HL-60/S4 treated with phorbol 12-myristate 13-acetate at 8.2 ng/mL for 4 days and 3 days (cell line): ENCODE data around the gene RPS21.

Source experiments
- in situ Hi-C: fragments of 300-500 bp; cut with MboI; formaldehyde crosslinking; loops from 2 replicates; pipeline ENCODE4 v1.15.0; 2022; ENCODE audit warnings: low sequenced_read_pairs

RPS21 gene

GRCh38 chr20:62376112-62377063, 10.5 kb upstream of the RPS21 start:
- in situ Hi-C loops = no loop called here

- in situ Hi-C loops = no loop called here
These were observed 9.8 kb upstream of the RPS21 start for GRCh38 chr20:62377064-62377461.

- in situ Hi-C loops = no loop called here
These were observed 9.2 kb upstream of the RPS21 start for GRCh38 chr20:62377615-62378178.

- in situ Hi-C loops = no loop called here
These were observed 8.7 kb upstream of the RPS21 start for GRCh38 chr20:62378215-62378614.

- in situ Hi-C loops = no loop called here
These were observed 5.6 kb upstream of the RPS21 start for GRCh38 chr20:62381202-62381797.

GRCh38 chr20:62381842-62382241, 5.1 kb upstream of the RPS21 start:
- in situ Hi-C loops = no loop called here

DNA sequence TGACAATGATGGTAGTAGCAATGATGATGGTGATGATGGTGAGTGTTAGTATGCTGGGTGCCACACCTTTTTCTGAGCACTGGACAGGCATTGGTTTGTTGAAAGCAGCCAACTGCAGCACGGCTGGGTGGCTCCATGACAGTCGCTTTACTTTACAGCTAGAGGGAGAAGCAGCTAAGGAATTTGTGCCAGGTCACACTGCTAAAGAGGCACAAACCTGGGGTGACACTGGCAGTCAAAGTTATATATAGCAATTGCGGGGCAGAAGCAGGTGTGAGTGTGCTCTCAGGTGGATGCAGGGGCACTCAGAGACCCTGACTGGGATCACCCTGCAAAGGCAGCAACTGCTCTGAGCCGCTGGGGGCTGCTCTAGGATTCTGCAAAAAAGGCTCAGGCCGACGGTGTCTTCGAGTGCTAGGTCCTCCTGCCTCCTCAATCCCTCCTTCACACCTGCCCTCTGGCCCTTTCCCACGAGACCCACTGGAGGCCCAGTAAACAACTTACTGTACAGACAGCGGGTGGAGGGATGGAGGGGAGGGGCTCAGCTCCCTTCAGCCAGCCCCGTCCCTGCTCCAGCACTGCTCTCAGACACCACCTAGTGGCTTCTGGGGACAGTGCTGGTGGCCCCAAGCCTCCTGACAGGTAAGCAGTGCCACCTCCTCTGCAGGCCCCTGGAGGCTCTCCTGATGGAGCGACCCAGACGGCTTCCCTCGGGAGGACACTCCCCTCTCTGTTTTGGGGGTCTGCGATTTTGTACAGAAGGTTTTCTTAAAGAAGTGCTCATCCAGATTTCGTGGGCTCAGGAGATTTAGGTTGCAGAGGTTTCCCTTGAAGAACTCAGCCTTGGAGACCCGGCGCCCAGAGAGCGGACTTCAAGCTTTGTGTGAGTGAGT, 4.4 kb upstream of the RPS21 start:
- in situ Hi-C loops = no loop called here

DNA sequence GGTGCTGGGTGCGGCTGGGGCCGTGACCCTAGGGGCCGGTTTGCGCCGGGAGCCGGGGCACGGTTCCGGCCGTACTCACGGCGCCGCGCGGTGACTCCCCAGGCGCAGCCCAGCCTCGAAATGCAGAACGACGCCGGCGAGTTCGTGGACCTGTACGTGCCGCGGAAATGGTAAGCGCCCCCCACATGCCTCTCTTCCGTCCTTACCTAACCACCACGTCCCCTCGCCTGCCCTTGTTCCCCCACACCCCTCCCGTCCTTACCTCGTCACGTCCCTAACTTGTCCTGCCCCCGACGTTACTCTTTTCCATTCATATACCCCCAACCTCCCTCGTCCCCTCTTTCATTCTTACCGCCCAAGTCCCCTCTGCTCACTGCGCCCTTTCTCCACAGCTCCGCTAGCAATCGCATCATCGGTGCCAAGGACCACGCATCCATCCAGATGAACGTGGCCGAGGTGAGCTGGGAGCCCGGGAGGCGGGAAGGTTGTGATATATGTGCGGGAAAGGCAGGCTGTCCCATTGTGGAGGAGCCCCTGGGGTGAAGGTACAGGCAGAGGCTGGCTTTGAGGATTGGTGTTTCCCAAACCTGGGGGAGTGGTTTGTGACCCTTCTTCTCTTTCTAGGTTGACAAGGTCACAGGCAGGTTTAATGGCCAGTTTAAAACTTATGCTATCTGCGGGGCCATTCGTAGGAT, 463 bp downstream of the RPS21 start:
- in situ Hi-C loops = no loop called here

DNA sequence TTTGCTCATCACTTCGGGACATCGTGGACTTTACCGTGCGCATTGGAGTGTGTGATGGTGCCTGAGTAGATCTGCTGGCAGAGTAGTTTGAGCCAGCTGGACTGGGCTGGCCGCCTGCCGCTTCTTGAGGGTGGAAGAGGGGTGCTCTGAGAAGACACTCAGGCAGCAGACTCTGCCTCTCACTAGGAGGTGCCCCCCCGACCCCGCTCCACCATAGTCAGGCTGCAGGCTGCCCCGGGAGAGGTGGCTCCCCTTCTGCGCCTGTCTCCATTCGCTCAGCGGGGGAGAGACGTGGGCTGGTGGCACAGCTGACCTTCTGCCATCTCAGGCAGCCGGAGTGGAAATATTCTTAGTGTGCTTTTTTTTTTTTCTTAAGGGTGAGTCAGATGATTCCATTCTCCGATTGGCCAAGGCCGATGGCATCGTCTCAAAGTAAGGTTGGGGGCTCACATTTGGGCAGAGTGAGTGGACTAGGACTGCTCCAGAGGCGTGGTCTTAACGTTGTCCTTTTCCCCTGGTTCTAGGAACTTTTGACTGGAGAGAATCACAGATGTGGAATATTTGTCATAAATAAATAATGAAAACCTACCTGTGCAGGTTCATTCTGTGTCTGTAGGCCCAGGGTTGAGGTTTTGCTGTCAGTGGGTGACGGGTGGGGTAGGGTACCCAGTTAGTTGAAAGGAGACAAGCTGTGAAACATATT, 1.2 kb downstream of the RPS21 start:
- in situ Hi-C loops = no loop called here

DNA sequence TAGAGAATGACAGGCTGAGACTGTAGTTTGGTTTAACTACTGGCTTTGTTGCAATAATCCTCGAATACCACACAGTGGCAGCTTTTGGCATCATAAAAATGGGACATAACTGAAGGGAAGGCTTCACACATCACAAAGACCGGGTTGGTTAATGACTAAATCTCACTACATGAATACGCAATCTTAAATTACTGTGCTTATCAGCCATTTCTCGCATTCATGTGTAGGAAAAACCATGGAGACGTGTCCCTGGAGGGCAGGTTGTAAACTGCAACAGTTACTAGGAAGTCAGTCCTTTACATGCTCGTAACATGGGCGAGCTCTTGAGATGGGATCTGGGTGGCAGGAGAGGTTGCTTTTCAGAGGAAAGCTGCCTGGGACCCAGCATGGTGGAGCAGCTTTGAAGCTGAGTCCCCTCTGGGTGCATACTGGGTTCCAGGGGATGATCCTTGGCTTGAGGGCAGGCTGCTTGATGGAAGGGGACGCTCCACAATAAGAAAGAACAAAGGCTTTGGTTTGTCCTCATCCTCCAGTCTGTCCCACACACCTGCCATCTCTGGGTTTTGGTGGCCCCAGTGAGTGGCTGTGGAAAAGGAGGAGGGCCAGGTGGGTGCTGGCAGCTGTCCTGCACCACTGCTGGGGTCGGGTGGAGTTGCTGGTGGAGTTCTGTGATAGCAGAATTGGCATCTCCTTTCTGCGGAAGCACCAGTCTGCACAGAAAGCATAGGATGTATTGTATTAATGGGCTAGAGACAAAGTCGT, 2.1 kb downstream of the RPS21 start:
- in situ Hi-C loops = no loop called here

DNA sequence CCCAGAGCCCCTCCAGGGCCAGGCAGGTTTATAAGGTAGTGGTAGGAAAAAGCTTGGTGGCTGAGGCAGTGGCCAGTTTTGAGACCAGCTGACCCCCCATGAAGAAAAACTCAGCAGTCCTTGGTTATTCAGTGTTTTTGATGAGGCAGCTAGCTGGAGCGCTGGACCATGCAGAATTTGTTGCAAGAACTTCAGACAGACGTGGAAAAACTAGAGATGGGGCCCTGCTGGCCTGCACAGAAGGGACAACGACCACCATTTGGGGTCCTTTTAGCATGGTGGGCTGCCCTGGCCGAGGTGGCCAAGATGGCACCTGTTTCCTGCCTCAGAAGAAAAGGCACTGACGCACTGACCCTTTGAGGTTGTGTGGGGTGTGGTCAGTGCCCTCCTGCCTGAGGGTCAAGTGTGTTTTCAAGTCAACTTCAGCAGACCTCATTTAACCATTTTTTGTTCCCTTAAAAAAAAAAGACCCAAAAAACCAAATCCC, 2.7 kb downstream of the RPS21 start:
- in situ Hi-C loops = no loop called here

GRCh38 chr20:62390317-62391164, 3.6 kb downstream of the RPS21 start:
- in situ Hi-C loops = no loop called here

GRCh38 chr20:62391165-62392076, 4.5 kb downstream of the RPS21 start:
- in situ Hi-C loops = no loop called here

- in situ Hi-C loops = no loop called here
These were observed 5.1 kb downstream of the RPS21 start for GRCh38 chr20:62392077-62392418.

GRCh38 chr20:62392621-62393334, 5.9 kb downstream of the RPS21 start:
- in situ Hi-C loops = no loop called here

DNA sequence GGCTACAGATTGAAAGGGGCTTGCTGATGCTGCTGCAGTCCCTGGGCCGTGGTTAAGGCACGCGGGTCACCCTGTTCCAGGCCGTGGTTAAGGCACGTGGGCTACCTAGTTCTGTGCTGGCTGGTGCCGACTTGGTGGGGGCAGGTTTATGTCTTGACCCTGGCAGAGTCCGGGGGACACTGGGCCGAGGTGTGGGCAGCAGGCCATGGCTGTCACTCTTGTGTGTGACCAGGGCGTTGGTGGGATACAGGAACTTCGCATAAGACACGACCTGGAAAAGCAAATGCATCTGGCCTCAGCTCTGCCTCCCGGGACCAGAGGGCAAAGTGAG, 6.4 kb downstream of the RPS21 start:
- in situ Hi-C loops = no loop called here

DNA sequence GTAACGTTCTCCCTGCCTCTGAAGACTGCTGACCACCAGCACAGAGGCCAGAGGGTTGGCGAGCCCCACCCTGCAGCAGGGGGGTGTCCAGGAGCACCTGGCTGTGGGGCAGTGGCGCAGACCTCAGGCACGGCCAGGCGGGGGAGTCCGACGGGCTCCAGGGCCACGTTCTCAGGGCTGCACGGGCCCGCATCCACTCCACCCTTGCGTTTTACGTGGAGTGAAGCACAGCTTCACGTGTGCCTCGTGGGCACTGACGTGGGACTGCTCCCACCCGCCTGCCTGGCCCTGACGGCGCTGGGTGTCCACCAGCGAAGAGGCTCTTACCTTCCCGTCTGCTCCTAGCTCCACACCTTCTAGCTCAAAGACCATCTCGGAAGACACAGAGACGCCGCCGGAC, 6.9 kb downstream of the RPS21 start:
- in situ Hi-C loops = no loop called here
